ENCODE measurements around the gene RNF19B.

The RNF19B gene

DNA sequence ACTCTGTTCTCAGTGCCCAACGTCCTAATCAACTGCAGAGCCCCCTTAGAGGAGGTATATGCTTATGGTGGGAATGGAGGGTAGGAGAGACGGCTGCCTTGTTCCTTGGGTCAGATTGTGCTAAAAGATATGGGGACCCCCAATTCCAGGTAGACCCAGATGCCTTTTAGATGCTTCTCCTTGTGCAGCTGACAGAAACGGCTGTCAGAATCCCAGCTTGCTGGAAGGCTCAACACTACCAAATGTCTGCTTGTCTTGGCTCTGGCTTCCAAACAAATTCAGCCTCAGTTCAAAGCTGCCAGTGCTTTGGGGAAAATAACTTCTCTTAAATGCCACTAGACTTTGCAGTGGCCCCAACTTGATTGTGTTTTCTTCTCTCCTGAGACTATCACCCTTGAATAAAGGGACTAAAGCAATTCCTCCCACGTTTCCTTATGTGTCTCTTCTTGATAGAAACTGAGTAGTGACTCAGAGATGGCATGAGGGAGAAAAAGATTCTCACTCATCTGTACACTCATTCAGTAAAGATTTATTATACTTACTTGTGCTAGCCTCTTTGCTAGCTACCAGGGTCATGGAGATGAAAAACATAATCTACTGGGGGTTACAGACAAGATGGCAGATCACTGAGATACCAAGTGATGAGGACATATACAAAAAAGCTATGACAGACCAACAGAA is 3.4 kb upstream of the RNF19B start:
- no peak for DNase-seq

- no peak for DNase-seq
Measured at GRCh38 chr1:32966900-32967299, 2.3 kb upstream of the RNF19B start.

GRCh38 chr1:32965251-32965747 is 690 bp upstream of the RNF19B start:
- DNase-seq: no peak

DNA sequence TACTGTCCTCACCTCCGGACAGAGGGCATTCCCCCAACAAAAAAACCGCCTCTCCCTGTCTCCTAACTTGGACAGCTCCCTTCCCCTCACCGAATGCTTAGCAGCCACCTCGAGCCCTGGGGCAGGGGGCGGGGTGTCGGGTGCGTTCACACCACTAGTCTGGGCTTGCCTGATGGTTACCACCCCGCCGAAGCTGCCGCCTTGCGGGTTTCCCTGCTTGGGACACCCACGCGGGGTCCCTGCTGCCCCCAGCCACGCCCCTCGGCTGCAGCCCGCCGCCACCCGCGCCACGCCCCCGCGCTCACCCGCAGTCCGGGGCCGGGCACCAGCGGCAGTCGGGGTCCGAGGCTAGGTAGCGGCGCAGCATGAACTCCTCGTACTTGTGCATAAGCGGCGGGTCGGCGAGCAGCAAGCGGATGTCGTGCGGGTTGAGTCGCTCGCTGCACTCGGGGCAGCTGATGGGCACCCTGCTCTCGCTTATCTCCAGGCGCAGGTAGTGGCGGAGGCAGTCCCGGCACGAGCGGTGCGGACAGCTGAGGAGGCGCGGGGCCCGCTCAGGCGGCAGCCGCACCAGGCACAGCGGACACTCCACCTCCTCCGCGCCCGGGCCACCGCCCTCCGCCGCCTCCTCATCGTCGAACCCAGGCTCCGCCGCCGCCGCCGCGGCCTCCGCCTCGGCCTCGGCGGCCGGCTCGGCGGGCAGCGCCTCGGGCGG is 706 bp downstream of the RNF19B start:
- no peak for DNase-seq

DNA sequence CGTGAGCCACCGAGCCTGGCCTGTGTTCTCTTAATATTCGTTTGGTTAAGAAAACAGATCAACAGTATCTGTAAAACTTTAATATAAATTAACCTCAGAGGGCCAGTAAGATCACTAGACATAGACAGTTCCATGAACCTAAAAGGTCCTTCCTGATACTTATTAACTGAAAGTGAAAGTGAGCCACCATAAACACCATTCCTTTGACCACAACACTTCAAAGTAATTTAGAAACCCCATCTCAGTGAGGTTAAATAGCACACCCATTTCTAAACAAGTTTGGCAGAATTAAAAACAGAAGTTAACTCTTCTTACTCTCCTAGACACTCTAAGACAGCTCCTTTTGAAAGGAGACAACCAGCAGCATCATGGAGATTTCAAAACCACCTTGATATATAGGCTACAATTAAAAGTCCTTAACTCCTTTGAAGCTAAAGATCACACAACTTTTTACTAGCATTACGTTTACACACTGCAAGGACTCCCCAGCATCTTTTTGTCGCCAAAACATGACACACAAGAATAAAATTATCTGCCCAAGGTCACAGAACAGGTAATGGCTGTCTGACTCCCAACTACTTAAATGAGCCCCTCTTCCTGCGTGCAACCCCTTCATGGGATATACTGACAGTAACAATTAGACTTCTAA is 2.2 kb downstream of the RNF19B start:
- DNase-seq: no peak

- DNase-seq: no peak
Measured at GRCh38 chr1:32960819-32961355, 3.7 kb downstream of the RNF19B start.

GRCh38 chr1:32960342-32960741 is 4.3 kb downstream of the RNF19B start:
- DNase-seq: no peak

DNA sequence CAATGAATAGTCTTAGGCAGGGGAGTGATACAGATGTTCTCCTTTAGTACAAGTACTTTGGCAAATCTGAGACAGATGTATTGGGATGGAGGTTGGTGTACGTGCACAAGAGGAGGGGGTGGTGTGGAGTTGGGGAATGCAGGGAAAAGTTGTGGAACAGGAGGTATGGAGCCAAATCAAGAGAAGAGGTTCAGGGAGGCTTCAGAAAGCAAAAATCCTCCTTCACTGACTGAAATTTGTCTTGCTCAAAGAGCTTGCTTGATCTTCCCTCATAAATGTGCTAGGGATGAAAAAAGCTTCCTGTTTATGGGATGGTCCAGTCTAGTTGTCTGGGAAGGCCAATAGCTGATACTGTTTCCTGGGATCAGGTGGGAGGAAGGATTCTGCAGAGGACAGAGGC is 5.8 kb downstream of the RNF19B start:
- DNase-seq: no peak

- no peak for DNase-seq
Measured at GRCh38 chr1:32957017-32957416, 7.6 kb downstream of the RNF19B start.

GRCh38 chr1:32954168-32954567 is 10.4 kb downstream of the RNF19B start:
- DNase-seq: no peak

DNA sequence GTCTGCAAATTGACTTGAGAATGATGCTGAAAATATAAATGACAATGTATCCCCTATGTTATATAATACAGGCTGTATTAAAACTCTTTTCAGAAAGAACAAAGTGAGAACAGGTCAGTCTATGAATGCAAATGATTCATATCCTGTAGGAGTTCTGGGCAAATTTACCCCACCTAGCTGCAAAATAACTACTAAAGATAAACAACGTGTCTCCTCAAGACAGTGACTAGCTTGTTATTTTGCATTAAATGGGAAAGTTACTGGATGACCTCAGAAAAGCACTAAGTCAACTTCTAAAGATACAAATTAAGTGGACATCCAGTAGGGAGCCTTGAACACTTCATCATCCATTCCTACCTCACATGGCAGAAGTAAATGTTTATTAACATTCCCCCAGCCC is 11.1 kb downstream of the RNF19B start:
- no peak for DNase-seq

DNA sequence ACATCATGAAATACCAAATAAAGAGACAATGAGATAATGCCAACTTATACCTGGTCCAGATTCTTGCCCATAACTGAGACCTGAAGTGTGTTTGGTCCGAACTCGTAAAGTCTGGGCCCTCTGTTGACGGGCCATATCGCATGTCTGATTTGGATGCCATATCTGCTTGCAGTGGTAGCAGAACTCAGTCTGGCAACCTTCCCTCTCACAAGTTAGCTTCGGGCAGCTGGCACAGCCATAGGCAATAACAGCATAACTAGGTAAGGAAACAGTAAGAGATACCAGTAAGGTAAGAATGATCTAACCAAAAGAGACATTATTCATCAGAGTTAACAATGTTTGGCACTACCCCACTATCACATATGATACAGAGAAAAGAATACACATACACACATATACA is 15.1 kb downstream of the RNF19B start:
- DNase-seq: no peak

DNA sequence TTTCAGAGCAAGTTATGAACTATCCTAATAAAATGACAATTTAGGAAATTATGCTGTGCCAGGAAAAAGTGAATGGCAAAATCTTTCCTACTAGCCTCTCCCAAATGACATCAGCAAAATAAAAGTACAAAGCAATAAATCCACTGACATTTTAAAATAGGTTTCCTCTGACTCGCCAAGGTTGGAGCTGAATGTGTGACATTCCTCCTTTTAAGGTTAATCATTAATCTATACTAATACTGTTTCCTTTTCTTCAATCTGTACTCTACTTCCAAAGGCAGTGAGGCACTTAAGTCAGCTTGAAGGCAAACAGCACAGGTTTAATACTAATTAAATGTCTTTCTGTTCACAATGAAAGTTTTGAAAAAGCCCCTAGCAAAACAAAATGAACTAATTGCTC is 15.7 kb downstream of the RNF19B start:
- no peak for DNase-seq

DNA sequence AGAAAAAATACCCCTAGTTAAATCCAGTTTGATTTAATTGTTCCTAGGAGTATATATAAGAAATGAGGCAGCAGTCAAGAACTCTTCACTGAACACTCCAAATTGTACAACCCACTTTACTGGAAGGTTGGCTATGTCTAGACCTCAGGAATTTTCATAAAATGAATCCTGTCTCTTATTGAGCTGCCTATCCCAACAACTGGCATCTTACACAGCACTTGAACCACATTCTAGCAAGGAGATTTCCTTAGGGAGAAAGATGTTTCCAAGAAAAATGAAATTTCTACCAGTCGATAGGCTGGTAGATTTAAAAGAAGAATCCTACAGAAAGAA is 16.3 kb downstream of the RNF19B start:
- no peak for DNase-seq

GRCh38 chr1:32947669-32948389 is 16.8 kb downstream of the RNF19B start:
- DNase-seq: no peak

DNA sequence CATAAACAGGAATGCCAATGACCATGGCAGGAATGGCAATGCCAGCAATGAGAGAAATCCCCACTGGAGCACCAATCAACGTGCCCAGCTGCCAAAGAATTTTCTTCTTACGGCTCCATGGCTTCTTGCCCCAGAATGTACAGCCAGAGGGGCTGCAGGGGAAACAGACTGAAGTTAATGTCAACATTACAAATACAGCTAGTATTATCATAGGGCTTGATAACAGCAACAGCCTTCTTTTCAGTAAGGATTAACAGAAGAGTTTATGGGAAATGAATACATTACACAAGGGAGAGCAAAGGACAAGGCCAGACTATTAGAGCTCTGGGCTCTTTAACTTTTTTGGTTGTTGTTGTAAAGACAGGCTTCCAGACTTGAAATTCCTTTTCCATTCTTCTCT is 18.2 kb downstream of the RNF19B start:
- DNase-seq: no peak

GRCh38 chr1:32944180-32944579 is 20.4 kb downstream of the RNF19B start:
- DNase-seq: no peak

- DNase-seq: no peak
Measured at GRCh38 chr1:32939655-32940371, 24.8 kb downstream of the RNF19B start.

DNA sequence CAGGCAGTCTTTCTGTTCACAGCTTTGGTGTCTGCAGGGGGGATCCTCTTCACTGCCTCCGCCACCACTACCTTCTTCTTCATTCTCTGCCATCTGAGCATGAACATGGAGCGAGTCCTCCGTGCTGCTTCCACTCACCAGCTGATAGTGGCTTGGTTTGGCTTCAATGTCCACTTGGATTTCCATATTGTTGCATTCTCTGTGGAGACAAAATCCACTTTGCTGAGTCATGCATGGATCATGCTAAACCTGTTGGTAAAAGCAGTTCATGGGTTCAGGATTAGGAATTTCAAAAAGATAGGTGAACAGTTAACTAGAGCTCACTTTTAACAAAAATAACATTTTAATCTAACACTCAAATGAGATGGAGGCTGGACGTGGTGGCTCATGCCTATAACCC is 27.5 kb downstream of the RNF19B start:
- no peak for DNase-seq

DNA sequence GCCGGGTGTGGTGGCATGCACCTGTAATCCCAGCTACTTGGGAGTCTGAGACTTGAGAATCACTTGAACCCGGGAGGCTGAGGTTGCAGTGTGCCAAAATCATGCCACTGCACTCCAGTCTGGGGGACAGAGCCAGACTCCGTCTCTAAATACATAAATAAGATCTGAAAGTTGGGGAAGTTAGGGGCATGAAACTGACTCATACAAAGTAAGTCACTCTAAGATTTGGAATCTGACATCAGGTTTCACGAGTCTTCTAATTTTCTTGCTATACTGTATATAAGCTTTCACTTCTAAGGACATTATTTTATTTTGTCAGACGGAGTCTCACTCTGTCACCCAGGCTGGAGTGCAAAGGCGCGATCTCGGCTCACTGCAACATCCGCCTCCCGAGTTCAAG is 30.1 kb downstream of the RNF19B start:
- DNase-seq: no peak

- DNase-seq: no peak
Measured at GRCh38 chr1:32933742-32934322, 30.8 kb downstream of the RNF19B start.

DNA sequence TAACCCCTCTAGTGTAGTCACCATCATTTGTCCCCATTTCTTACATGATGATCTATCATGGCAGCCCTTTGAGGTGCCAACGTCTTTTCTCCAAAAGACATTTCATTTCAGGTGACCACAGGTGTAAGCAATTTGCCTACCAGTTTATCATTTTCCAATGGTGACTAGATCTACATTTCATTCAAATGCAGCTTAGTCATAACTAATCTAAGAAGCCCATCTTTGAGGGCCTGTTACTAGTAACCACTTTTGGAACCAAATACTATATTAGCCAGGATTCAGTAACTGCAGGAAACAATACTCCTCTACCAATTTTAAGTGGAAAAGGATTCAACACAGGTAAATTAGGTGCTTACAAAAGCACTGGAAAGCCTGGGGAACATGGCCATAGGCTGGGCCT is 32.8 kb downstream of the RNF19B start:
- no peak for DNase-seq
